HG03469 (cell line): Measurements from ENCODE around the gene ZBTB7A.

Experiments
- ATAC-seq: cut with Tn5 transposase; IDR thresholded peaks from one replicate; pipeline ENCODE4 v1.9.1; 2021; ENCODE audit warnings: mild to moderate bottlenecking, moderate library complexity, moderate number of reproducible peaks; ENCODE audit not compliant: unreplicated experiment

The ZBTB7A gene

DNA sequence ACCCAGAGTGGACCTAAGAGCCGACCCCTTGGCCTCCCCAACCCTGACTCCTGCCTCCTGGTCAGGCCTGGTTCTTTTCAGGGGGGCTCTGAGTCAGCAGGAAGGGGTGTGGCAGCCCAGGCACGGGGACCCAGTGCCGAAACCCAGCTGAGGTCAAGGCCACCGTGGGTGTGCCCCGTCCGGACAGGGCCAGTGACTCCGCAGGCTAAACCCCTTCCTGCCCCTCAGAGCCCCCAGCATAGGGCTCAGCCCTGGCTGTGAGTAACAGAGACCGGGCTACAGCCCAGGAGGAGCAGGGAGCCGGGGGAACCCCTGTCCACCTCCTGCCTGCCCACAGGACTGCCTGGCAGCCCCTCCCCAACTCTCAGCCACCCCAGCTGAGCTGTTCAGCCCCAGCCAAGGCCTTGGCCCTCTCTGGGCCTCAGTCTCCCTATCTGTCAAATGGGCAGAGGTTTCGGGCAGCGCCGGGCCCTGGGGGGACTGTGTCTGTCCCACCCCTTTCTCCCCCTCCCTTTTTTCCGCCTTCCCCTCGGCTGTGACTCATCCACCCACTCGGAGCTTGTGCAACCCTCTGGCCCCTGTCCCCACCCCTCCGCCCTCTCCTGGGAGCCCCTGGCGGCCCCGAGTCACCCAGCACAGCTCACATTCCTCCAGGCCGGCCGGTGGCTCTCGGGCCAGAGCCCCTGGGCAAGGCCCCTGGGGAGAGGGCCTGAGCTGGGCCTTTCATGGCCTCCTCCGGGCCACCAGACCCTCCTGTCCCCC, 8.6 kb downstream of the ZBTB7A start:
- ATAC-seq: no peak

DNA sequence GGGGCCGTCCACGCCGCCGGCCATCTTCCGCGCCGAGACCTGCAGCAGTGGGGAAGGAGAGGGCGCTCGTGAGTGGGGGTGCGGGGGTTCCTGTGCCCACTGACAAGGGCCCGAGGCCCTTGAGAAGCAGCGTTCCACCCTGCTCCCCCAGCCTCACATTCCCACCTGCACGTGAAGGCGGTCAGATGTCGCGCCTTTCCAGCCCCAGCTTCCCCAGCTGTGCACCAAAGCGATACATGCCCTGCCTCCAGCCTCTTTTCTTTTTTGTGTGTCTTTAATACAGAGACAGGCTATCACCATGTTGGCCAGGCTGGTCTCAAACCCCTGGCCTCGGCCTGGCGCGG, 11.5 kb downstream of the ZBTB7A start:
- no peak for ATAC-seq

DNA sequence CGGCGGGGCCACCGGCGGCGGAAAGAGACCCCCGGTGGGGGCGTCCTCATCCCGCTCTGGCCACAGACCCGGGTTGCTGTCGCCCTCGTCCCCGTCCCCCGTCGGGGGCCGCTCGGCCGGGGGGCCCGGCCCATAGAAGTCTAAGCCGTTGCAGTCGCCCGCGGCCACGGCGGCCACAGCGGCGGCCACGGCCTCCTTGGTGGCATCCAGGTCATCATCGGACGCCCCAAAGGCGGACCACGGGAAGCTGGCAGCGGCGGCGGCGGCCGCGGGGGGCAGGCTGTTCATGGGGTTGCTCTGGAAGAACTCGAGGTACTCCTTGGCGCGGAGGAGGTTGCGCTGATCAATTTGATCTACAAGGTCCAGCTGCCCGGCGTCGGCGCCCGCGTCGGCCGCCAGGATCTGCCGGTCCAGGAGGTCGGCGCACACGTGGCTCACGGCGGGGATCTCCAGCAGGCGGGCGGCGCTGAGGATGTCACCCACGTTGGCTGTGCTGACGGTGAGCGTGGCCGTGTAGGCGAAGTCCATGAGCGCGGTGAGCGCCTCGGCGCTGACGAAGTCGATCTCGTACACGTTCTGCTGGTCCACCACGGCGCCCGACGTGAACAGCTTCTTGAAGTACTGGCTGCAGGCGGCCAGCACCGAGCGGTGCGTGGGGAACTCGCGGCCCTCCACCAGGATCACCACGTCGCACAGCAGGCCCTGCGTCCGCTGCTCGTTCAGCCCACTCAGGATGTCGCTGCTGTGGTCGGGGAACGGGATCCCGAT, 12.1 kb downstream of the ZBTB7A start:
- ATAC-seq: no peak

DNA sequence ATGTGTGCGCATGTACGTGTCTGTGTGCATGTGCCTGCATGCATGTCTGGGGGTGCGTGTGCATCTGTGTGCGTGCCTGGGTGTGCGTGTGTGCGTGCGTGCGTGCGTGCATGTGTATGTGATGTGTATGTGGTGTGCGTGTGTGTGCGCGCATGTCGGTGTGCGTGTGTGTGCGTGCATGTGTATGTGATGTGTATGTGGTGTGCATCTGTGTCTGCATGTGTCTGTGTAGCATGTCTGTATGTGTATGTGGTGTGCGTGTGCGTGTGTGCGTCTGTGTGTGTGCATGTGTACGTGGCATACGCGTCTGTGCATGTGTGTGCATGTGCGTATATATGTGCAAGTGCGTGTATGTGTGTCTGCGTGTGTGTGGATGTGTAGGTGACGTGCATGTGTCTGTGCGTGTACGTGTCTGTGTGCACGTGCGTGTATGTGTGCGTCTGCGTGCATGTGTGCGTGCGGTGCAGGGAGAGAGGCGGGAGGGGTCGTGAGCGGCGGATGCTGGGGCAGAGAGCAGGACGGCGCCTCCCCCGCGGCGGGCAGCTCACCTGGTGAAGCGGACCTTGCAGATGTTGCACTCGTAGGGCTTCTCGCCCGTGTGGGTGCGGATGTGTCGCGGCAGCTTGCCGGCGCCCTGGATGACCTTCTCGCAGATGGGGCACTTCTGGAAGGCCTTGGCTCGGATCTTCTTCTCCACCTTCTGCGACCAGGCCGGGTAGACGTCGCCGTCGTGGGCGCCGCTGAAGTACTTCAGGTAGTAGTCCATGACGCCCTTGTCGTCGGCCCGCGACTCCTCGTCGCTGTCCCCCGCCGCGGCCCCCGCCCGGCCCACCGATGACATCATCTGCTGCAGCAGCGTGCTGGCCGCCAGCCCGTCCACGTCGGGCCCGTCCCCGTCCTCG, 13.0 kb downstream of the ZBTB7A start:
- no peak for ATAC-seq

DNA sequence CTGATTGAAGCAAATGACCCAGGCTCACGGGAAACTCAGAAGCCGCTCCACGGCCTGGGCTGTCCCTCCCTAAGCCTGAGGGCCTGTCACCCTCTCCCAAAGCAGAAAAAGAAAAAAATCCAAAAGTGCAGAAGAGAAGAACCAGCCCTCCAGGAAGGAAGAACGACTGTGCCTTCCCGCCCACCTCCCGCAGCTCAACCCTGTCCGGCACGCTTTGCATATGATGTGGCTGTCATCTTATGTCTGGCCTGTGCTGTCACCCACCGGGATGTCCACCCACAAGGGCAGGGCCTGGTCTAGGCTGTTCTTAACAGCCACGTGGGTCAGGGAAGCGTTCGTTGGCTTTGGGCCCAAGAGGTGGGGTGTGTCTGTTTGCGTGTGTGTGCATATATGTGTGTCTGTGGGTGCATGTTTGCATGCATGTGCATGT, 13.7 kb downstream of the ZBTB7A start:
- ATAC-seq: no peak

DNA sequence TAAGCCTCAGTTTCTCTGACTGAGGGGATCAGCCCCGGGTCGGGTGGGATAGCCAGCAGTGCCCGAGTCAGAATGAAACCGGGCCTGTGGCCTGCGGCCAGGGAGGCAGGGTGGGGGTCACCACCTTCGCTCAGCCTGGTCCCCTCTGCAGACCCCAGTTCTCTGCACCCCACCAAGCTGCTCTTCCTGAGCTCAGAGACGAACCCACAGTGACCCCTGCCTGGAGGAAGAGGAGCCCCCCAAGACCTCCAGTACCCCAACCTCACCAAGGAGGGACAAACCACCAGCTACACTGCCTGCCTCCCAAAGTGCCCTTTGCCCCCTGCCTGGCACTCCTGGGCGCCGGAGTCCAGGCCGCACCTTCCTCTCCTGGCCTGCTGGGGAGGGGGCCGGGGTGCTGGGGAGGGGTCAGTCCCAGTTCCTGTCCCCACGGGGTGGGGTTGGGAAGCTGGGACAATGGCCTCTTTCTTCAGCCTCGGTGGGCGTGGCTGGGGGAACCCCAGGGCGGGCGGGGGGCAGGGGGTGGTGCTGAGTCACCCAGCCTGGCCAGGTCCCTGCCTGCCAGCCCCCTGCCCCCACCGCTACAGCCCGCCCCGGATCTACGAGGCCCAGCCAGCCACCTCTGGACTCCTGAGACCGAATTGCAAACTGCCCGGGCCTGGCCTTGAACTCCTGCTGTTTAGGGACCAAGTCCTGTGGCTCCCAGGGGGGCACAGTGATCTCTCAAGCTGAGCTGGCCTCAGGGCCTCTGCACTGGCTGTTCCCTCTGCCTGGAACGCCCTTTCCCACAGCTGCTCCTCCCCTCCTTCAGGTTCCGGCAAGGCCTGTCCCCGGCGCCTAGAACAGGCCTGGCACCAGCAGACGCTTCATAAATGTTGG, 14.3 kb downstream of the ZBTB7A start:
- ATAC-seq: no peak

DNA sequence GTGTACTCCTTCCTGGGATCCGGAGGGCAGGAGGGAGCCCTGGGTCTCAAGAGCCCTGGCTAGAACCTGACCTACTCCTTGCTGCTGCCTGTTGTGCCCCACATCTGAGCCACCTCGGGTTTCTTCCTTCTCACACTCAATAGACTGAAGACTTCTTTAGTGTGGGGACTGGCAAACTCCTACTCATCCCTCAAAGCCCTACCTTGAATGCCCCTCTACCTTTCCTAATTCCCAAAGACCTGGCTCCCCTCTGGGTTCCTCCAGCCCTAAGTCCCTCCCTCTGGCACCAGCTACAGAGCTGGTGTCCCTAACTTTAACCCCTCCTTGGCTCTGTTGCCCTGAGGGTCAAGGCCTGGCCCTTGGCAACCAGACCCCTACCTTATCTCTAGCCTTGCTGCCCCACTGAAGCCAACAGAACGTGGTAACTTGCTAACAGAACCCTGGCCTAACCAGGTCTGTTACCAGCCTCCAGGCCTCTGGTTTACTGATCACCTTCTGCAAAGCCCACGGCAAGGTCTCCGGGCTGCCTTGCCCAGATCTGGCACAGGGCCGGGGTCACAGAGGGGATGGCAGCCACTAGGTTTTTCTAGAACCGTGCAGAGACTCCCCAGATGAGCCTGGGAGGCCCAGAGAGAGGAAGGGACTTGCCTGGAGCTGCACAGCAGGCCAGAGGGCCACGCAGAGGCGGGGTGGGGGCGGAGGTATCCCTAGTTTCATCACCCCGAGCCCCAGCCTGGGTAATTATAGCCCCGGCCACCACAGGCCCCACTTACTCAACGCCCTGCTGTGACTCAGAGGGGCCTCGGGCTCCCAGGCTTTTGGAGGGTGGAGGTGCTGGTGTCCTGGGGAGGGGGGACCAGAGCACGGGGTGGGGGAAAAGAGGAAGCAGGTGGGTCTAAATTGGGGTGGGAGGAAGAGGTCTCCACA, 15.3 kb downstream of the ZBTB7A start:
- no peak for ATAC-seq

DNA sequence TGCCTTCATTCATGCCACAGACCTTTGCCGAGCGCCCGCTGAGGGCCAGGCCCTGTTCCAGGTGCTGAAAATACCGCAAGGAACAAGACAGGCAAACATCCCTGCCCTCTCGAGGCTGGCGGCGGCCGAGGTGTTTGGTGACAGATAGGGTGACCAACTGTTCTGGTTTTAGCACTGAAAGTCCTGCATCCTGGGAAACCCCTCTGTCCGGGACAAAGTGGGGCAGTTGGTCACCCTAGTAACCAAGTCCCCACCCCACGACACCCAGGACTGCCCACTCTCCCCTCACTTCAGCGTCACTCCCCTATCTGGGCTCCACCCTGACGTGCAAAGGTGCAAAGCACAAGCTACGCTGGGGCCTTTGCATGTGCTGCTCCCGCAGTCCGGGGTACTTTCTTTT, 17.3 kb downstream of the ZBTB7A start:
- ATAC-seq: no peak

DNA sequence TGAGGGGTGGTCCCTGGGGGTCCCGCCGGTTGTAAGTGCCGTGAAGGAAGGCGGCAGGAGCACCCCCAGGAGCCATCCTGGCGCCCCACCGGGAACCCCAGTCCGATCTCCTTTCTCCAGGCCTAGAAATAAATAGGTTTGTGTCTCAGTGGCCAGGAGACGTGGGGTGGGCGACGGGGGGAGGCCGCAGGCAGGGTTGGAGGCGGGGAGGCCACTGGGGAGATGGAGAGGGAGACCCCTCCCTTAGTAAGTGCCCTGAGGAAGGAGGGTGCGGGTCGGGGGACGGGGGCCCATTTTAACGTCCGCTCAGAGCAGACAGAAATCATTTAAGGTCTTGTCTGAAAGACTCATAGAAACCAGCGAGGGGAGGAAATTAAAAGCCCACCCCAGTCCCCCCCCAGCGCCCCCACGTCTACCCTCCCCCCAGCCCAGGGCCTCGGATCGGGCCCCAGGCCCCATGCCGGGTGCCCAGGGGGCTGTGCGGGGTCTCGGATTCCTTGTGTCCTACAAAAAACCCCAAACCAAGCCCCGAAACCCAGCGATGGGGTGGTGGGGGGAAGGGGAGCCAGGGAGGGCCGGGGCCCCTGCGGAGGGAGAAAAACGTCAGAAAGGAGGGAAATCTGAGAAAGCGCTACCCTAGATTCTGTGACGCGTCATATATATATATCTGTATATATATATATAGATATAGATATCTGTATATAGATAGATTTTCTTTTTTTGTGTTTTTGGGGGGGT, 19.6 kb downstream of the ZBTB7A start:
- ATAC-seq: no peak

DNA sequence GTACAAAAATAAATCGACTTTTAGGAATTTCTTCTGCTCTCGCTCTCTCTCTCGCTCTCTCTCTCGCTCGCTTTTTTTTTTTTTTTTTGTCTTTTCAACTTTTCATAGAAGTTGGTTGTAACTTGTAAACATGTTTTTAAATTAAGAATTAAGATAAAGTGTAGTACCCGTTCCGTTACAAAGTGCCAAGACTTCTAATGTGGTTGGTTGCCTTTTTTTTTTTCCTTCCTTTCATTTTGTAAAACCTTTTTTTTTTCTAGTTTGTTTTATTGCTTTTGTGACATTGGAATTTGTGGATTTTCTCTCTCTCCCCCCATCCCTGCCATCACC, 20.4 kb downstream of the ZBTB7A start:
- ATAC-seq: no peak

DNA sequence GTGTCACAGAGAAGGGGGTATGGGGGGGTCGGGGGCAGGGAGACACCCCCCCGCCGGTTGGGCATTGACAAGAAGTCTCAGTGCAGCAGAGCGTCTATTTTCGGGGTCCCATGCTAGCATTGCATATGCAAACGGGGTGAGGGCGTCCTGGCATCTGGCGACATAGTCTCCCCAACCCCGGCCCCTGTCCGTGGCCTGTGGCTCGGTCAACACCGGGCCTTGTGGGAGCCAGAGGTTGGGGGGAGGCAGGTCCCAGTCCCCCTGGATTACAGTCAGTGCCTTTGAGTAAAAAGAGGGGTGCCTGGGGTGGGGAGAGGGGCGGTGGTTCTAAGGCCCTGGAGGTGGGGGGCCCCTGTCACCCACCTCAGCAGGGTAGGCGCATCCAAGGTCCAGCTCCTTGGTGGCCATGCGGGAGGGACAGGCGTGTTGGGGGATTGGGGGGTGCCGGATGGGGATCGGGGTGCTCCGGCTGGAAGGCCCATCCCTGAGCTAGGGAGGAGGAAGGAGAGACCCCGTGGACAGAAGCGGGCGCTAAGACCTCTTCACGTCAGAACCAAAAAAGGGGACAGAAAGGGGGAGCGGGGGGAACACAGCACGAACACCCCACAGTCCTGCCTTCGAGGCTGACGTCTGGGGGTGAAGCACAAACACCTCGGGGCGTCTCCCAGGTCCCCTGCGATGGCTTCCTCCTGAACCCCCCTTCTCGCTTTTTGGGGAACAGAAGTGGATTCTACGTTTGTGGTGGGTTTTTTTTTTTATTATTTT, 20.9 kb downstream of the ZBTB7A start:
- ATAC-seq: no peak

DNA sequence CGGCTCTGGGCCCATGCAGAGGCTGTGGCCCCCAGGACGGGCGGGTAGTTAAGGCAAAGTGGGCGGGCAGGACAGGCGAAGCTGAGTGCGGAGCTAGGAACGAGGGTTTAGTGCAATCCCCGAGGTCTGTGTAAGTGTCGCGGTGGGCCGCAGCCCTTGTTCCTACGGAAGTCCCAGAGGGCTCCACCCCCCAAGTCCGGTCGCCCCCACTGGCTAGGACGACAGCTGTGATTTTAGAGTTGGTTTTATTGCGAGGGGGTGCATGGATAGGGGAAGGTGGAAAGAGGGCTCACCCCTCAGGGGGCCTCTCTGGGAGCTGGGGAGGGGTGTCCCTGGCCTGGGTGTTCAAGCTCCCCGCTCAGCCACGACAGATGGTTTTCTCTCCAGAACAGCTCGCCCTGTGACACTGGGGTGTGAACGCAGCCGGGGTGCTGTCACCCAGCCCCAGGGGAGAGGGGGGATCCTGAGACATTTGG, 21.7 kb downstream of the ZBTB7A start:
- no peak for ATAC-seq

DNA sequence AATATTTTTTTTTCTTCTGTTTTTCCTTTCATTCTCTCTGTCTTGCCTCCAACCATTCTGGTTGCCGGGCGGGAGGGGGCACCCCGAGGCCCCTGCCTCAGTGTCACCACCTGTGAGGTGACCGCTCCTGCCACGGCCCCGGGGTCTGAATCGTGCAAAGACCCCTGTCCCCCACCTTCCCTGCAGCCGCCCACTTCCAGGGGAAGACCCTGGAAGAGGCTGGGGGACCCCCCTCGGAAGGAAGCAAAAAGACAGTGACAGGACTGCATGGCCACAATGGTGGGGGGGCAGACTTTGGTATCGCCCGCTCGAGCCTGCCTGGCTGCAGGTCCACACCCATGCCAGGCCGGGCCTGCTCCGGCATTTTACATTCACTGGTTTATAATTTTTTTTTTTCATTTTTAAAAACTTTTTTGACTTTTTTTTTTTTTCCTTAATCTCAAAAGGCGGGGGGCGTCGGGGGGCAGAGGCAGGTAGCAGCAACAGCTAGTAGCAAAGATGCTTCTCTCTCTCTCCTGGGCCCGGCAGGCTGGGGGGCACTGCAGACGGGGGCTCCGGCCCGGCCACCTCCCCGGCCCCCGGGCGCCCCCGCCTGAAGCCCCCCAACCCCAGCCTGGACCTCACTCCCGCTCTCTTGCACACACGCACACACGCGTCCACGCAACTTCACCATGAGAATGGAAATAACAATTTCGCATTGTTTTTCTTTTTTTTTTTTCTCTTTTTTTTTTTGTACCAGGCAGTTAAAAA, 22.6 kb downstream of the ZBTB7A start:
- ATAC-seq: no peak

DNA sequence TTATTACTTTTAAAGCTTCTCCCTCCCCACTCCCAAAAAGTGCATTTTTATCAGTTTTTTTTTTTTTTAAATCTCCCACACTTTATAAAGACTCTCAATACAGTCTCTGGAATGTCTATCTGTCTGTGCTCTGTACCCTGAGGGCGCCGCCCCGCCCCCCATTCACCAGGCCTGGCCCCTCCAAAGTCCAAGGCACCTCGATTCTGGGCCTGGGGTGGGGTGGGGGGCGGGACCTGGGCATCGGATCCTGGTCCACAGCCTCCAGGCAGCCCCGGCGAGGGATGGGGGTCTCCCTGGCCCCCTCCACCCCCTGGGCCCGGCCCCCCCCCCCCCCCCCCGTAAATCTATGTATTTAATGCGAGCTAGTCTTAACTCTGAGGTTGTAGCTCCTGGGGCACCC, 23.3 kb downstream of the ZBTB7A start:
- no peak for ATAC-seq

DNA sequence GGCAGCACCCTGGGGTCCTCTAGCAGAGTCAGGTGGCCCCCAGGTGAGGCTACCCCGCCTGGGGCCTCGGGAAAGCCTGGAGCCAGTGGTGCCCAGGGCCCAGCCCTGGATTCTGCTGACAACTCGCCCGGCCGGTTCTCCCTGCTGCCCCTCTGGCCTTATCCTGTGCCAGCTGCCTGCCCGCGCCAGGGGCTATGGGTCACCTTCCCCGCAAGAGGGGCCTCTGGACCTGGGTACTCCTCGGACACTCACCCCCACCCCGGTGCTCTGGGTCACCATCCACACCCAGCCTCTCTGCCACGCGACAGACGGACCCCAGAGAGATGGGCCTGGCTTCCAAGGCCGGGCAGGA, 24.0 kb downstream of the ZBTB7A start:
- ATAC-seq: no peak

DNA sequence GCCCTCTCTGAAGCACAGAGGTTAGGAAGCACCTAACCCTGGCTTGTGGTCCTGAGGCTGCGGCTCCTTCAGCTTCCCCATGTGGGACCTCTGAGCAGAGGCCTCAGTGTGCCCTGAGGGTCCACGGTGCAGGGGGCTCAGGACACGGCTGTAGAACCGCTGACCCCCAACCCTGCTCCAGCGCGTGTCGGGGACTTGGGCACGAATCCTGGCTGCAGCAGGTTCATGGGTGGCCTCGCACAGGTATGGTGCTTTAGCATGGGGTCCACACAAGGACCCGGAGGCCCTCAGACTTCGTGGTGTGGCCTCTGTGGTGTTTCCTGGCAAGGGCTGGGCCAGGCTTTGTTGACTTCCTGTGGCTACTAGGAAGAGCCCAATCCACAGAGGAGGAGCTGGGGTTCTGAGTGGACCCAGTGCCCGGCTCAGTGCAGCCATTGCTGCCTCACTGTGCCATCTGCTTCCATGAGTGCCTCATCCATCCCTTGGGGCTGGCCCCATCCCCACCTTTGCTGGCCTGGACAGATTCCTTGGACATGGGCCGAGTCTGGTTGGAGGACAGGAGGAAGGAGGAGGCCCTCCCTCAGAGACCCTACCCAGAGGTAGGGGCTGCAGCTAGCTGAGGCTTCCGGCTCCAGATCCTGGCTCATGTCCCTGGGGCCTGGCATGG, 24.5 kb downstream of the ZBTB7A start:
- no peak for ATAC-seq
